GM12892 (cell line): ENCODE measurements around the gene RABEP2.
A peak's percentile ranks its signal among the peaks of the same experiment; 100 is the strongest.

Source experiments
- DNase-seq: peaks from one replicate; pipeline ENCODE4 v3.0.0; 2011; ENCODE audit not compliant: insufficient read length
- FAIRE-seq: peaks from 2 replicates; lab custom pipeline; 2011; peaks lifted over from hg19 to GRCh38; lab: Jason Lieb, UNC
- POLR2A ChIP-seq: IDR thresholded peaks from 2 replicates; pipeline ENCODE4 v1.6.1; 2011; ENCODE audit warnings: low read depth, low read length, control low read depth
- POLR2AphosphoS5 ChIP-seq: IDR thresholded peaks from 2 replicates; pipeline ENCODE4 v1.6.1; 2011; ENCODE audit warnings: low read depth, low read length, control low read depth
- TAF1 ChIP-seq: IDR thresholded peaks from 2 replicates; pipeline ENCODE4 v1.6.1; 2011; ENCODE audit warnings: low read depth, mild to moderate bottlenecking, control low read depth, low read length, borderline replicate concordance

The RABEP2 gene

GRCh38 chr16:28880955-28881354 lies 44.1 kb downstream of the RABEP2 start:
- FAIRE-seq, result no peak
- DNase-seq, result no peak
- TF ChIP-seq POLR2A, result no peak
- TF ChIP-seq TAF1, result no peak

DNA sequence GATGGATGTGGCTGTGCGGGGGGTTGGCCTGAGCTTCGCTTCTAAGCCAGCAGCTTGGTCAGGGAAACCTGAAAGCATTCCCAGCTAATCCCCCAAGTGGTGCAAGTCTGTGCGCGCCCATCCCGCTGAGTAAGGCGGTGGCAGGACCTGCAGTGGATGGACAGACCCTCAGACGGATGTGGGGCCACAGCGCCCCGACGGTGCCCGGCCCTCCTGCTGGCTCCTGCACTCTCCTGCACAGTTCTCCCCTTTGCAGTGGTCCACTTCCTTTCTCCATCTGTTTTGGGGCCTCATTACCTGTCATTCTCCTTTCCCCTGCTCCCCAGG lies 44.5 kb downstream of the RABEP2 start:
- TF ChIP-seq POLR2AphosphoS5 (no peak), POLR2A (no peak), TAF1 (no peak)
- FAIRE-seq (no peak), DNase-seq (no peak)

GRCh38 chr16:28879841-28880588 lies 45.0 kb downstream of the RABEP2 start:
- peak; percentile 94 for FAIRE-seq
- DNase-seq, result peak; percentile 100

GRCh38 chr16:28879261-28879840 lies 45.7 kb downstream of the RABEP2 start:
- TF ChIP-seq POLR2AphosphoS5, result no peak; the same call in 1 of the 2 replicates
- TF ChIP-seq POLR2A, result no peak
- TF ChIP-seq TAF1, result no peak
- FAIRE-seq (peak; percentile 9), DNase-seq (no peak)

More at GRCh38 chr16:28879841-28880588, 45.0 kb downstream of the RABEP2 start:
- TF ChIP-seq TAF1 (0 out of 2 replicates have a peak, but pooled peaks have one; percentile 7), POLR2AphosphoS5 (peak; percentile 51; the same call in 1 of the 2 replicates), POLR2A (peak; percentile 76)

DNA sequence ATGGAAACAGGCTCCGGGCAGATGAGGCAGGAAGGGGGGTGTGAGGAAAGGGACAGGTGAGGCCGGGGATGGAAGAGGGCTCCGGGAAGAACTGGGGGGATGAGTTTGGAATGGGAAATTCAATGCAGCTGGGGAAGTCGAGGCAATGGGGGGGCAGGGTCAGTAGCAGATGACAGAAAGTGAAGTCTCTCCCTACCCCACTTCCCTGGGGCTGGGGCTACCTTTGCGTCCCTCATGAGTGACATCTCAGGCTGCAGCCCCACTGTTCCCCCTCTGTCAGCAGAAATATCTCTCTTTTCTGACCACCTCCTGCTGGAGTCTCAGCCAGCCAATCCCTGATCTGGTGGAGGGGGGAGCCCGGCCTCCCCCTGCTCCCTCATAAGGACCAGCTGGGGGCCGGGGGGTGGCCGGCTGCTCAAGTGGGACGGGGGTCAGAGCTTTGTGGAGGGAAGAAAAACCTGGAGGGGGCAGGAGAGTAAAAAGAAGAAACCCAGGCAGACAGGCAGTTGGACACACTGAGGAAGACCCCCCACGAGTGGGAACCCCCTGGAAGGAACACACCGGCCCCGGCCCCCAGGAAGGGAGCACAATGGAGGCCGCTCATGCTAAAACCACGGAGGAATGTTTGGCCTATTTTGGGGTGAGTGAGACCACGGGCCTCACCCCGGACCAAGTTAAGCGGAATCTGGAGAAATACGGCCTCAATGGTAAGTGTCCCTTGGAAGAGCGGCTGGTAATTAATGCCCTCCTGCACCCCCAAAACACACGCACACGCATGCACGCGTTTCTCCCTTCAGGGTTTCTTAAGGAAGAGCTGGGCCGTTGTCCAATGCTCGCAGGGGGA lies 46.7 kb downstream of the RABEP2 start, which contains the start of gene ATP2A1:
Gene ATP2A1 (plus strand): TSS at position 406 of the 844 bp plus-strand sequence. CDS start 184 bp downstream, at position 590.
- FAIRE-seq (no peak), DNase-seq (no peak)
- TF ChIP-seq TAF1 (no peak), POLR2AphosphoS5 (no peak), POLR2A (no peak)

GRCh38 chr16:28877655-28878000 lies 47.4 kb downstream of the RABEP2 start:
- no peak for FAIRE-seq
- TF ChIP-seq TAF1 (no peak), POLR2A (no peak), POLR2AphosphoS5 (no peak)
- no peak for DNase-seq

GRCh38 chr16:28876973-28877654 lies 47.9 kb downstream of the RABEP2 start:
- FAIRE-seq (no peak), DNase-seq (no peak)
- TF ChIP-seq POLR2AphosphoS5 (no peak), POLR2A (no peak), TAF1 (no peak)

- no peak for FAIRE-seq
- DNase-seq, result no peak
- no peak for TF ChIP-seq POLR2AphosphoS5
- 0 out of 2 replicates have a peak, but pooled peaks have one; percentile 21 for TF ChIP-seq POLR2A
Measured at GRCh38 chr16:28876019-28876659, 48.9 kb downstream of the RABEP2 start.

DNA sequence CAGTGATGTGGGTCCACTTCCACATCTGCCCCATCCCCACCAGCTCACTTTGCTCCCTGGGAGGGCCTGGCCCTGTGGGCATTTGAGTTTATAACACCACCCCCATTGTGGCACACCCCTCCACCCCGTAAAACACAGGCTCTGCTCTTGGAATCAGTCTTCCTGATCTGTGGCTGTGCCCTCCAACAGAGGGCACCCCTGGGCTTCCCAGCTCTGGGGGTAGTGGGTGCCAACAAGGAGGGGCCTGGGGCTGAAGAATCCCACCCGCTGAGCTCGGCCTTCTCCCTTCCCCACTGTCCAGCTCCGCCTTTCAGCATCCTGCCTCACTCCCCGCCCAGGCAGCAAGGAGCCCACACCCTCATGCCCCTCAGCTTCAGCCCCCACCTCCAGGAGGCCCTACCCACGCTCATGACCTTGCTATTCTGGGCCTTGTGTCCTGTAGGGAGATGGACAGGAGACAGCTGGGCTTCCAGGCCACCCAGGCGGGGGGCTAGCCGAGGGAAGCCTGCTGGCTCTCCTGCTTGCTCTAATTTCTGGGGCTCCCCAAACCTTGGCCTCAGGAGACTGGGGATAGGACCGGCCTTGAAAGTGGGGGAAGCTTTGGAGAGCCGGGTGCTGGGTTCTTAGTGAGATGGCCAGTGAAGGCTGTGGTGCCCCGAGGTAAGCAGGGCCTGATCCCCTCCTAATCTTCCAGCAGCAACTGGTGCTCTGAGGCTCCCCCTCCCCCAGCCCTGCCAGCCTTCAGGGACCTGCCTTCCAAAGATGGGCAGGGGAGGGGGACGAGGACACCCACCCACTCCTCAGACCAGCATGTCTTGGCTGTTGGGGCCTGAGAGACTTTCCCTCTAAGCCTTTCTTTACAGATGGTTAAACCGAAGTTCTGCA lies 49.7 kb downstream of the RABEP2 start:
- FAIRE-seq (no peak), DNase-seq (no peak)
- no peak for TF ChIP-seq TAF1
- no peak for TF ChIP-seq POLR2A
- TF ChIP-seq POLR2AphosphoS5, result no peak

GRCh38 chr16:28874406-28874805 lies 50.6 kb downstream of the RABEP2 start:
- no peak for TF ChIP-seq POLR2AphosphoS5
- TF ChIP-seq TAF1, result no peak
- no peak for TF ChIP-seq POLR2A
- FAIRE-seq (no peak), DNase-seq (no peak)
